DMS 273 (cell line): ENCODE results near the gene JMJD1C.
"Not testable (repeated sequence)": the region's sequence is repeated elsewhere in the genome, so short reads cannot be mapped to it uniquely, and the experiment has no call there.

Source experiments
- DNase-seq: peaks from one replicate; lab custom pipeline; 2025; ENCODE audit not compliant: unreplicated experiment; lab: John Stamatoyannopoulos, UW

Gene JMJD1C

DNA sequence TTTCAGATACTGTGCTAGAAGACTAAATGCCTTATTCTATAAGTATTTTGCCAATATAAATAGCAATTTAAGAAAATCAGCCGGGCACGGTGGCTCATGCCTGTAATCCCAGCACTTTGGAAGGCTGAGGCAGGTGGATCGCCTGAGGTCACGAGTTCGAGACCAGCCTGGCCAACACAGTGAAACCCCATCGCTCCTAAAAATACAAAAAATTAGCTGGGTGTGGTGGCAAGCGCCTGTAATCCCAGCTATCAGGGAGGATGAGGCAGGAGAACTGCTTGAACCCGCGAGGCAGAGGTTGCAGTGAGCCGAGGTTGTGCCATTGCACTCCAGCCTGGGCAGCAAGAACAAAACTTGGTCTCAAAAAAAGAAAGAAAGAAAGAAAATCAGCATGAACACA is 230.6 kb downstream of the JMJD1C start:
- not testable (repeated sequence) for DNase-seq

DNA sequence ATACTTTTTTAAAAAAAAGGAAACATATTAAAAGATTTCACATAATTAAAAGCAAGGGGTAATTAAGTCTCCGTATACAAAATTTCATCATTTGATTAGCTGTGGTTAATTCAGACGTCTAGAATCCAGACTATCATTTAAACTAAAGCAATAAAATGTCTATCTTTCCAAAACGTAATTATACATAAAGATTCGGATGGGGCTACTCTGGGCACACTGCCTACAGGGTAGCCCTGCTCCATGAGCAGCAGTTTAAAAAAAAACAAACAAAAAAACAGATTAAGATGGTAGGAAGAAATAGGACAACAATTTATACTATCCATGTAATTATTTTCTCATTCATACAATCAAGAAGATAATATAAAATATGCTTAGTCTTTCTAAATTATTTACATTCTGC is 236.6 kb downstream of the JMJD1C start:
- no peak for DNase-seq

DNA sequence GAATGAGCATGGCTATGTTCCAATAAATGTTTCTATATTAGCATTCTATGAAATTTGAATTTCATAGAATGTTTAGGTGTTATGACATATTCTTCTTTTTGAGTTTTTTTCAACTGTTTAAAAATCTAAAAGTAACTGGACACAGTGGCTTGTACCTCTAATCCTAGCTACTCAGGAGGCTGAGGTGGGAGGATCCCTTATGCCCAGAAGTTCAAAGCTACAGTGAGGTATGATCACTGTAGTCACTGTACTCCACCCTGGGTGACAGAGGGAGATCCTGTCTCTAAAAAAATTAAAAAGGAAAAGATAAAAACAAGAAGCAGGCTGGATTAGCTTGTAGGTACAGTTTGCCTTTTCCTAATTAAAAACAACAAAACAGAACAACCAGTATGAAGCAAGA is 237.5 kb downstream of the JMJD1C start:
- DNase-seq = no peak

DNA sequence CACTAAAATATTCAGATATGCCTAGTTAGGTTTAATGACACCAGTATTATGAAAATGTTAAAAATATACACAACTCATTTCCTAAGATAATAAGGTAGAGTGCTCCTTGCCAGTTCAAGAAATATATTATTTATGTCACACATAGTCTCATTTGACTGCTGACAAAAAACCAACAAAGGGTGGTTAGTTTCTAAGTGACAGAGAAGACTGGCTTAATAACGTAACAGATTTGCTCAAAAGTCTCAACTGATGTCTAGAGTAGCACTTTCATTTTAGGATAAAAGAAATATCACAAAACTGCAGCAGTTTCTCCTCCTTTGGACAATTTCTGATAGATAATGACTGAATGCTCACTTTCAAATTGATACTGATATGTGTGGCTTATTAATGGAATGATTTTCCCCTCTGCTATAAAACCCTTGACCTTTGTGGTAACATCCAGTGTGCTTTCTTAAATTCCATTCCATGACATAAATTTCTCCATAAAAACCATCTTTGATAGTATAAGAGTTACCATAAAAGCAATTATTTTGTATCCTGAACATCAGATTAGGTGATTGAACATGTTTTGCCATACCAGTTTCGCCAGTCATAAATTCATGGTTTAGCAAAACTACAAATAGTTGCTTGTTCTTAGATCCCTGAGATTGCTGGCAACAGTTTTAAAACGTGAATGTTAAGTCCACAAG is 238.4 kb downstream of the JMJD1C start:
- no peak for DNase-seq

DNA sequence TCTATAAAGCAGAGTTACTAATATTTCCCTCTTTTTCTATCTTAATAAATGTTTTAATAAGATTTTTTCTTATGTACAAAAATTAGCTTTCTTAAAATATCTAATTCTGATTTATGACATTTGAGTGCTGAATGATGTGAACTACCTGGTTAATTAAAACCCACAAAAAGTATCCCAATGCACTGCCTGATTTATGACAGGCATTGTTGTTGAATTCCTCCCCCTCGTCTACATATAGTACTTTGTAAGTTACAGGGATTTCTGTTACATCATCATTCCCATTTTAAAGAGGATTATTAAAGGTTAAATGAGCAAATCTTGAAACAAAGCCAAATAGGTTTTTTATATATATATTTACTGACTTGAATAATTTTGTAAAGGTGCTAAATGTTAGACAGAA is 241.5 kb downstream of the JMJD1C start:
- DNase-seq = no peak

DNA sequence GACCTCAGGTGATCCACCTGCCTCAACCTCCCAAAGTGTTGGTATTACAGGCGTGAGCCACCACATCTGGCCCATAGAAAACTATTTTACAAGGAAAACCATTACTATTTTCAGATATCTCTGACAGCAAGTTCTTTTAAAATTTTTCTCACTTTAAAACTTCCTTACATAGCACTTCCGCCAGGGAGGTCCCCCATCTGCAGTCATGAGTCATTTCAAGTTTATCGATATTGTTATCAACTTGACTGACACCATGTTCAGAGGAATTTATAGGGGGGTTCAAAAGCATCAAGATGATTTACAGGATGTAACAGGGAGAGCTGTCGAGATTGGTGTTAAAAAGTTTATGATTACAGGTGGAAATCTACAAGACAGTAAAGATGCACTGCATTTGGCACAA is 243.8 kb downstream of the JMJD1C start:
- DNase-seq = no peak

DNA sequence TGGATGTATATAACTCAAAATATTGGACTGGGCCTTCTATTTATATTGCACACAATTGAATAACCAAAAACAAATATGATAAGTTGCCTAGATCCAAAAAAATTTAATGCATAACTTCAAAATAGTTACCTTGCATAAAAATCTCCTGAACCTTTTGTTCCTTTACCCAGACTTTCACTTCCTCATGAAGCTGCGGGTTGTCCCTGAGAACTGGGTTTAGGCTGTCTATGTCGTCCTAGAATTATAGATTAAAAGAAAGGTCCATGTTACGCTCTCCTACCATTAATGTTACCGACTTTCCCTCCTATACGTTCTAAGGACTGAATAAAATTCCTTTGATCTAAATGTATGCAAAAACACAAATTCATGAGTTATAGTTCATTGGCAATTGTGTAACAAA is 246.0 kb downstream of the JMJD1C start:
- no peak for DNase-seq

DNA sequence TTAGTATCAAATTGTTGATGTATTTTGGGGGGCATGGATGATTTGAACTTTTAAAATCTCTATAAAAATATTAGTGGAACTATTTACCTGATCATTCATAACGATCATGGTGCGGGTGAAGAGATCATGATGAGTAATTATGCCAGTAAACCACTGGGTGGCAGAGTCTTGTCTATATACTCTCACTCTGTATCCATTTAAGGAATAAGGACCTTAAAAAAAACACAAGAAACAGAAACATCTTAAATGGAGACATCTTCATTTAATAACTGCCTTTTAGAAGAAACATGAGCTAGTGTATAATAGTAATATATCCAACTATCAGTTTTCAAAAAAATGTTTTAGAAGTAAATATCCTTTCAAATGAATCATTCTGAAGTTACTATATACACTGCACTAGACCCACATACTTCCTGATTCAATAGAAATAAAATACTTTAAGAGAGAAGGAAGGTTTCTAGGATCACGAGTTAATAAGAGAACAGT is 248.6 kb downstream of the JMJD1C start:
- DNase-seq = peak; percentile 50

DNA sequence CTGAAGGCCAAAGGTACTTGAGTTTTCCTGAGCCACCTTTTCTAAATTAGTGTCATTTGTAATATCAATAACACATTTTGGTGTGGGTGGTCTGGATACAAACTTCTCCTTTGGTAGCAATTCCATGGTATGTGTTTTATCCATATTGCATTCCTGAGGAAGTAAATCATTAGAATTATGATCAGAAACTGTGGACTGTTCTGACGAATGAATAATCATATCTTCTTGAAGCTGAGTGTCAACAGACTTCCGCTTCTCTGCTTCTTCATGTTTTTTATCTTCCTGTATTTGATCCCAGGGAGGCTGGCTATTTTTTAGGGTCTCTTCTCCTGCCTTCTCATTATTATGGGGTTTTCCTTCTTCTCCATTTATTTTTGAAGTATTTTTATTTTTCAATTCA is 251.2 kb downstream of the JMJD1C start:
- DNase-seq = no peak

DNA sequence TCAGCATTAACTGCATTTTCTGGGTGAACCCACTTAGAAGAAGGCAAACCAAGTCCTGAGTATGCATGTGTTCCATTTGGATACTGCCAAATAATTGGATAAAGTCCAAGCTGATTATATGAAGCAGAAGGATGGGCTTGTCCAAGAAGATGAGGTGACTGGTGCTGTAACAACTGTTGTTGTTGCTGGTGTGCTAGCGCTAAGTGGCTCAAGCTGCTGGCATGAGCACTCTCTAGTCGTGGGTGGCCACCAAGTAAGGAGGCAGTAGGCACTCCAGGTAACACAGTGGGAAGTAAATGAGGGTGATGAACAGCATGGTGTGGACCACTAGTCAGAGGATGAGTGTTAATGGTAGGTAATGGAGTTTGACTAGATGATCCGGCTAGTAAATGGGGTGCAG is 252.3 kb downstream of the JMJD1C start:
- peak; percentile 40 for DNase-seq

DNA sequence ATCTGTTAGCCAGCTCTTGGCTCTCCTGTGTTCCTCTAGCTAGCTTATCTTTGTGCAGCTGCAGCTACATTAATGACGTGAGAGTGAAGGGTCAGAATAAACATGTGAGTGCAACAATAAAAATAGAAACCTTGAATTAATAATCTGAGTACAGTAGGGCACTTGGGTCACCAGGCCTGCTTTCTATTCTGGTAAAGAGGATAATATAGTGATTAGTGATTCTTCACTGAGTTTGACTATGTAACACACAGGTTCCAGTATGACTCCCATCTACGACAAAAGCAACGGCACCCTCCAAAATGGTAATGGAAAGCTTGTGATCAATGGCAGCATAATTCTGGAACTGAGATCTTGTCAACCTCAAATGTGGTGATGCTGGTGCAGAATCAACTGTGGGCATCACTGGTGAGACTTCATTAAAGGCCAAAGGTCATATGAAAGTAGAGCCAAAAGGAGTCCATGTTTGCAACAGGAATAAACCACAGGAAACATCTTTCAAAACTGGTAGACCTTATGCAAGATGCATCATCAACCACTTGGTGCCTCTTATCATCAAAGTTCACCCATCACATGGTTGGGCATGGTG is 255.1 kb downstream of the JMJD1C start:
- no peak for DNase-seq

DNA sequence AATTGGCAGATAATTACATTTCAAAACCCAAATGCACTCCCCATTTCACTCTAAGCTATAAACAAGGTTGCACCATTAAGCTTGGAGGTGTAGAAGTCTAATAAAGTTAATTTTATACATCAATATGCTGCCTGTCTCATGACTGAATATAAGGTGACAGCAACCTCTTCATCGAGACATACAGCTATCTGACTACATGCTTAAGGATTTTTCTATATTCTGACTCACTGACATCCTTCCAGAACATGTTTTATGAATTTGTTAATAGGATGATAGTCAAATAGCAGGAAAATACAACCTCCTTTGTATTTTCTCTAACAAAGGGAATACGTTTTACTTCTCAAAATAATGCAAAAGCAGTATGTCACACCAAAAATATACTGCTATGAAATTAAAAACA is 256.1 kb downstream of the JMJD1C start:
- DNase-seq = no peak

DNA sequence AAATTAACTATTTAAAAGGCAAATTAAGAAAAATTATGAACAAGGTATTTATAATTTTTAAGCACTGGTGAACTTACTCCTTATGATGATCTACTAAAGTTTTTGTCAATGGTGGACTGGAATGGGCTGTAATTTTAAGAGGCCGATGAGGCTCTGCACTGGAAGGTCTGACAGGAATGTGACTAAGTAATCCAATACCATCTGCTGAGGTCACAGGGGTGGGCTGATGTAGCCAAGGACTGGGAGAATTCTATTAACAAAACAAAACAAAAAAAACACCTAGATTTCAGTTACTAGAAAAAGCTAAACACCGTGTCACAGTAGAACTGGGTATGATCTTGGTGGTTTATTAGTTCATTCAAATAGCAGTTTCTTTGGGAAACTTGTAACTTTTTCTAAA is 256.8 kb downstream of the JMJD1C start:
- DNase-seq = peak; percentile 38

DNA sequence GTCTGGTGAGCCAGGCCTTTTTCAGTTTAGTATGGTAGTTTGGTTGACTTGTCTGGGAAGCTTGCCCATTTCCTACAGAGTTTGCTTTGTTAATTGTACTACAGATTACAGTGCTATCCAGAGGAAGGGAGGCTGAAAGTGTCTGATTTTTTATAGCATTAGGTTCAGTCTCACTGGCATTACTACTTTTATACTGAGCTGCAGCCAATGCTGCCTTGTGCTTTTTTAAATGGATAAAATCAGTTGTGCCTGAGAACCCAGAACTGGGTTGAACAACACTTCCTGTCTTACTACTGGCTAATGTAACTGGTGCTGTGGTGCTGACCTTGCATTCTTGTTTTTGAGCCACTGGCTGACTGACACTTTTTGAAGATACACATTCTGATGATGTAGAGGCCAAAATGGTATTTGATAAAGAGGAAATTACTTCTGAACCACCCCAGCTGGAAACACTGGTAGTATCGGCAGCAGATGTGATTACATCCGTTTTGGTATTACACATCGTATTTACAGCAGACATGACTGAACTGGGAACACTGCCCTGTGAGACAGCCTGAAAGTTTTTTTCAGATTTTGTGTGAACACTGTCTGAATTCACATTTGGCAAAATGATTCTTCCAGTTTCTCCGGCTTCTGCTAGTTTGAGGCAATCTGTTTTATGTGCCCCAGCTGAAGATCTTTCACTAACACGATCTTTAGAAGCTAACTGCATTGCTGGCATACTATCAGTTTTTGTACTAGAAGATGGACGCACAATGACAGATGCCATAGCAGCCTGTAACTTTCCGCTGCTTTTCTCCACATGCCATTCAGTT is 258.6 kb downstream of the JMJD1C start:
- no peak for DNase-seq

DNA sequence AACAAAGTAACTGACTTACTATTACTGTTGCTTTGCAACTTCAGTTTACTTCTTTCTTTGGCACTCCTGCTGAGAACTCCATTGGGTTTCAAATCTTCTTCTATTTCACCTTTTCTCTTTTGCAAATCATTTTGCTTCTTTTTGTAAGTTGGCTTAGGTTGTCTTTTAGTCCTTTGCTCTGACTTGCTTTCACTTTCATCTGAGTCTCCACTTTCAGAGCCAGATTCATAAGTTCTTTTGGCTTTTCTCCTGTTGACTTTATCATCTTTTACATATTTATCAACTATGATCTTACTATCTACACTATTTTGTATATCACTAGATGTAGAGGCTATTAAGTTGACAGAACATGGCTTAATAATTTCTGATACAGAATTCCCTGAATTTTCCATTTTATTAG is 259.2 kb downstream of the JMJD1C start:
- DNase-seq = no peak

DNA sequence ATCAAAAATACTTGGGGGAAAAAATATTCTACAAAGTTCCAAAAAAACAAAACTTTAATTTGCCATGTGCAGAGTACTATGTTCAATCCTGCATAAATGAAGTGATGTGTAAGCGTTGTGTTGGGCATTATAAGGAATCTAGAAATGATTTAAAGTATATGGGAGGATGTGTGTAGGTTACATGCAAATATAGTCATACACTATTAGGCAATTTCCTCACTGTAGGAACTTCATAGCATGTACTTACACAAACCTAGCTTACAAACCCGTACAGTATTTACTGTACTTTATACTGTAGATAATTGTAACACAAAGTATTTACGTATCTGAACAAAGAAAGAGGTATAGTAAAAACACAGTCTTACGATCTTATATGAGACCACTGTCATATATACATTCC is 260.4 kb downstream of the JMJD1C start:
- no peak for DNase-seq

DNA sequence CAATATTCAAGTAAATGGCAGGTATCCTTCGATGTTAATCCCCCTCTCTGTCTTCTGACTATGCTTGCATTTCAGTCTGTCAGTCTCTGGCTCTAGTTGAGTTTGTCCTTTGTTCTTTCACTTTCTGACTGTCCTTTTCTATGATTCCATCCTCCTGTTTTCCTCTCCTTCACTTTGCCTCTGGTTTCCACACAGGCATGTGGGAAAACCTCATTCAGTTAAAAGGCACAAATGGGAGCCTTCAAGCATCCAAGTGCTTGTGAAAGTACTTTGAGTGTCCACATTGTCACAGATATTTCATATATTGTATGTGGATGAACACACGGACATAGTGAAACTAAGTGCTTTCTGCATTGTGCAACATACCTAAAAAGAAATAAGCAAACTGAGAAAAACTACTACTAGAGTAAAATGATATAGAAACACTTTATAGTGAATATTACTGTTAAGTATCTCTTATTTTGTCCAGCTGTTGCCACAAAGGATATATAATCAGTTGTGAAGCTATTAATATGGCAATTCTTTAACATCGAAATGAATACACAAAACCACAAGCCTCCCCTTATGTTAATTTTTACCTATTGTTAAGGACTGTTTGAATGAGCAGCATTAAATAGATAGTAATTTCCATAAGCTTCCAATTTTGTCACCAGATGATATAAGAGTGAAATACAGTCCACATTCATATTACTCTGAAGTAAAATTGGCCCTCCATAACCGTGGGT is 260.9 kb downstream of the JMJD1C start:
- DNase-seq = no peak

DNA sequence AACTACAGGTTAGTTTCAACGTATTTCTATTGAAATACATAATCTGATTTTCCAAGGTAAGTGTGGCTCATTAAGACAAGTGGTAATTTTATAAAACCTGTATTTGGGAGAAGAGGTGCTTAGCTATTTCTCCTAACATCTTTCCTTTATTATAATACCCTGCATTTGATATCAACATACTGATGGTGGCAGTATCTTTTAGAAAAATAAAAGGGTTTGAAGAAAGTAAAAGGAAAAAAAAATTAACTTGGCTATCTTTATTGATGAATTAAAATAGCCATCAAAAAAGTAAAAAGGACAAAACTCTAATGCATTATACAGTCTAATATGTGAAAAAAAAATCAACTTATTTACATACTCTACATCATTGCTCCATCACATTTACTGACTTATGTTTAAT is 264.7 kb downstream of the JMJD1C start:
- no peak for DNase-seq

DNA sequence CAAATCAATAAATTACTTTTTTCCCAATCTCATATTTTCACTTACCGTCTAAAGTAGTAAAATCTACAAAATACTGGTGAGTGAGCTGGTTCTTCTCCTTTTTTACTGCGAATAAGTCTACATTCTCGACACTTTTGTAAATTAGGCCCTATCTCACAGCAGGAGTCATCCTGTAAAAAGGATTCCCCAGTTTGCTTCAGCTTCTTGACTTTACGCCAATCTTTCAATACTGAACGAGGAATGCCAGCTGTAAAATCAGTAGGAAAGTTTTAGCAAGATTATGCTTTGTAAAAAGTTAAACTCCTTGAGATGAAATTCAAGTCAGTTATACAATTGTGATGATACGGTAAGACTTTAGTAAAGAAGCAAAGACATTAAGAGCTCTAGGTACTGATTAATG is 265.3 kb downstream of the JMJD1C start:
- no peak for DNase-seq

DNA sequence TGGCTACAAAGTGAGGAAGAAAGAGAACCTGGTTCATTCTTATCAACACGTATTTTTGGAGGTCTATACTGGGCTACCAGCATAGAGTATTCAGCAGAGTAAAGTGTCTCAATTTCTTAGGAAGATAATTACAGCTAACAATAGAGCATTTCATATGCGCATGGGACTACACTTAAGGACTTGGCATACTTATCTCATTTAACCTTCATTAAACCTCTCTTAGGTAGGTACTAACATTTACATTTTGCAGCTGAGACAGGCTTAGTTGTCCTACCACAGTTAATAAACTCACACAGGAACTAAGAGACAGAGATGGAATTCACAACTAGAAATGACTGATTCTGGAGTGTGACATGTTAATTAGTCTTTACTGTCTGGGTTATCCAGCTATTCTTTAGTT is 266.1 kb downstream of the JMJD1C start:
- no peak for DNase-seq

DNA sequence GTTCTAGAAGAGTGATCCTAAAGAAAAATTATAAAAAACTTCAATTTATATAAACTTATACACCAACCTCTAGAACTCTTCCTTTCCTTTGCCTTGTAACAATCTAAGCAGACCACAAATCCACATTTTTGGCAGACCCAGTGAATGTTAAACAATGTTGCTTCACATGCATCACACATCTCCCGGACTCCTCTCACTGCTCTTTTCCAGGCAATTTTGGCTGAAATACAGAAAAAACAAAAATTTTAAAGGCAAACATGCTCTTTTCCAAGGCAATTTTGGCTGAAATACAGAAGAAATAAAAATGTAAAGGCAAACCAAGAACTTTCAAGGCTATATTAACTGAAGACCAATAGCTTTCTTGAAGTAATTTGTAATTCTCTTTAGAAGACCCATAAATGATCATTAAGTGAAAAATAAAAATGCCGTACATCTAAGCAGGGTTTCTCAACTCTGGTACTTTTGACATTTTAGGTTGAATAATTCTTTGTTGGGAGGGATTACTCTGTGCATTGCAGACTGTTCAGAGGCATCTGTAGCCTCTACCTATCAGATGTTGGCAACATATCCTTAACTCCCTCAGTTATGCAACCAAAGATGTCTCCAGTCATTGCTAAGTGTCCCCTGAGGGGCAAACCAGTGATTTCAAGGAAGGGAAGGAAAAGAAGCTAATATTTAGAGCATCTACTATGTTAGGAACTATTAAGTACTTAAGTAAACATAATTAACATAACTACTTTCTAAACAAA is 268.3 kb downstream of the JMJD1C start:
- DNase-seq = no peak
